ENCODE measurements around the gene C12orf57. TPM values are rescaled to one million over a fixed set of nuclear protein-coding genes. Genes with fewer than 3 reads are reported as not detected.
A peak's percentile ranks its signal among the peaks of the same experiment; 100 is the strongest.

Gene C12orf57
- polyA plus RNA-seq, 2 of the 4 experiments (the other 2 are of a cell fraction): 261 to 466 TPM

GRCh38 chr12:6943389-6943721, 467 bp upstream of the C12orf57 start:
- peaks cover 40% of the 10 kb centered on the region for H3K4me1 ChIP-seq
- ATAC-seq: peak; percentile 36 to 57
- peak overlapping the region; percentile 88 for H3K4me2 ChIP-seq
- TF ChIP-seq FOSL2 (IDR thresholded peaks at IDR 0.05) (no peak), FOSL2 (CRISPR knock-in tag; IDR thresholded peaks at IDR 0.05) (no peak), CBX8 (IDR thresholded peaks at IDR 0.05) (no peak), RNF2 (IDR thresholded peaks at IDR 0.05; ENCODE audit: borderline replicate concordance, low read depth) (no peak), MAFK (IDR thresholded peaks at IDR 0.05; ENCODE audit: partially characterized antibody) (no peak), PBX3 (IDR thresholded peaks at IDR 0.05) (peak; percentile 86; the same call in 1 of the 2 replicates), POLR2A (IDR thresholded peaks at IDR 0.05; ENCODE audit: low read length) (no peak), RCOR1 (IDR thresholded peaks at IDR 0.05; ENCODE audit: low read depth, low read length) (no peak), ZC3H11A (IDR thresholded peaks at IDR 0.05) (no peak), SMC3 (IDR thresholded peaks at IDR 0.05) (no peak), JUN (IDR thresholded peaks at IDR 0.05) (no peak), HOXB13 (CRISPR knock-in tag; IDR thresholded peaks at IDR 0.05; ENCODE audit: low read depth) (no peak), JUNB (IDR thresholded peaks at IDR 0.05) (no peak), E2F6 (IDR thresholded peaks at IDR 0.05; ENCODE audit: borderline replicate concordance, low read depth) (no peak), REST (IDR thresholded peaks at IDR 0.05) (no peak), RFX5 (IDR thresholded peaks at IDR 0.05) (peak; percentile 71), PHF8 (IDR thresholded peaks at IDR 0.05; ENCODE audit: borderline replicate concordance, low read depth) (no peak)
- H3K4me3 ChIP-seq: peak overlapping the region; percentile 59
- WGBS (ENCODE audit: missing lambda C conversion rate): 2% methylated on average over 13 of the region's 13 CpGs
- peak; percentile 95 to 97 for DNase-seq (ENCODE audit: low read depth in 1 of 2, low spot score in 1 of 2)
- ChIA-PET CTCF (interaction anchor here (1.0 to 22.6 kb wide), 12 partner anchors 11 to 169 kb away, joined by 3 to 370 read pairs (median 32); partner anchors contain the start of genes ATN1, C1RL, CDCA3 and EMG1), POLR2A (interaction anchor here (0.7 to 6.1 kb wide), 26 partner anchors 9 to 1084 kb away, joined by 3 to 174 read pairs (median 7); partner anchors contain the start of genes C1RL, CDCA3, COPS7A and EMG1)
- H3K27ac ChIP-seq: peak overlapping the region; percentile 80 to 90
- FAIRE-seq: peak; percentile 18
- H3K9me3 ChIP-seq: no peaks in the 10 kb centered on the region

- no peak for FAIRE-seq
- POLR2A ChIA-PET: interaction anchor here (0.6 to 6.1 kb wide), 31 partner anchors 10 to 244 kb away, joined by 3 to 174 read pairs (median 7); partner anchors contain the start of genes C1RL, CDCA3, COPS7A and EMG1
- TF ChIP-seq HOXA7 (CRISPR knock-in tag; IDR thresholded peaks at IDR 0.05): 0 out of 2 replicates have a peak, but pooled peaks have one; percentile 12
- no peak for TF ChIP-seq BHLHE40 (IDR thresholded peaks at IDR 0.05; ENCODE audit: low read depth, low read length)
- peak; percentile 49 for TF ChIP-seq CHD2 (IDR thresholded peaks at IDR 0.05; ENCODE audit: low read length, partially characterized antibody)
- TF ChIP-seq RNF2 (IDR thresholded peaks at IDR 0.05; ENCODE audit: borderline replicate concordance, low read depth): 0 out of 2 replicates have a peak, but pooled peaks have one; percentile 39
- TF ChIP-seq SMC3 (IDR thresholded peaks at IDR 0.05): peak; percentile 89
- no peak for TF ChIP-seq NR3C1 (IDR thresholded peaks at IDR 0.05)
- no peak for TF ChIP-seq FOSB (CRISPR knock-in tag; IDR thresholded peaks at IDR 0.05)
- TF ChIP-seq MYC (IDR thresholded peaks at IDR 0.05; ENCODE audit: borderline replicate concordance, low read length): peak; percentile 57; the same call in 1 of the 2 replicates
- TF ChIP-seq POLR2A (IDR thresholded peaks at IDR 0.05; ENCODE audit: low read length): no peak; the same call in 1 of the 2 replicates
- TF ChIP-seq, protein P1, sequence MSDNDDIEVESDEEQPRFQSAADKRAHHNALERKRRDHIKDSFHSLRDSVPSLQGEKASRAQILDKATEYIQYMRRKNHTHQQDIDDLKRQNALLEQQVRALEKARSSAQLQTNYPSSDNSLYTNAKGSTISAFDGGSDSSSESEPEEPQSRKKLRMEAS (IDR thresholded peaks at IDR 0.05): peak; percentile 55
- peak; percentile 93 for TF ChIP-seq E2F6 (IDR thresholded peaks at IDR 0.05; ENCODE audit: borderline replicate concordance, low read depth)
- TF ChIP-seq PHF8 (IDR thresholded peaks at IDR 0.05; ENCODE audit: borderline replicate concordance, low read depth): peak; percentile 19; the same call in 1 of the 2 replicates
- TF ChIP-seq EP300 (IDR thresholded peaks at IDR 0.05): no peak
- TF ChIP-seq EHF (CRISPR knock-in tag; IDR thresholded peaks at IDR 0.05): no peak
- TF ChIP-seq ESRRA (IDR thresholded peaks at IDR 0.05; ENCODE audit: borderline replicate concordance, low read length): no peak
- TF ChIP-seq HOXB5 (CRISPR knock-in tag; IDR thresholded peaks at IDR 0.05): no peak
Observed at GRCh38 chr12:6944381-6945186, 762 bp downstream of the C12orf57 start.

More at GRCh38 chr12:6944381-6945186, 762 bp downstream of the C12orf57 start:
- peak overlapping the region; percentile 59 for H3K4me3 ChIP-seq
- H3K4me2 ChIP-seq: peak overlapping the region; percentile 88
- ATAC-seq: peak; percentile 52 to 73
- 2% methylated on average over 48 of the region's 48 CpGs for WGBS (ENCODE audit: missing lambda C conversion rate)
- peak overlapping the region; percentile 80 to 90 for H3K27ac ChIP-seq
- no peaks in the 10 kb centered on the region for H3K9me3 ChIP-seq
- DNase-seq (ENCODE audit: low read depth in 1 of 2, low spot score in 1 of 2): peak; percentile 93 to 97
- CTCF ChIA-PET: interaction anchor here (0.6 to 22.6 kb wide), 26 partner anchors 10 to 697 kb away, joined by 3 to 370 read pairs (median 4); partner anchors contain the start of genes ATN1, C1RL, C1S and CDCA3
- peaks cover 36% of the 10 kb centered on the region for H3K4me1 ChIP-seq

Data from A549 (cell line).